GM18868 (cell line): ENCODE measurements around the gene IRAK2.
"Not testable (repeated sequence)": the region's sequence is repeated elsewhere in the genome, so short reads cannot be mapped to it uniquely, and the experiment has no call there.

Source experiments
- ATAC-seq: cut with Tn5 transposase; IDR thresholded peaks from one replicate; pipeline ENCODE4 v1.9.1; 2021; ENCODE audit warnings: mild to moderate bottlenecking, moderate library complexity; ENCODE audit not compliant: unreplicated experiment

The IRAK2 gene

GRCh38 chr3:10164546-10165393, at the start of gene IRAK2:
TSS of gene IRAK2 (plus strand) at chr3:10164919. CDS start at chr3:10164955, 36 bp downstream.
- peak; percentile 86 for ATAC-seq

GRCh38 chr3:10115326-10116137, 49.2 kb upstream of the IRAK2 start, which contains the start of gene BRK1:
TSS of gene BRK1 (plus strand) at chr3:10115675. CDS start at chr3:10115702, 27 bp downstream.
- peak; percentile 94 for ATAC-seq

GRCh38 chr3:10116138-10116460, 48.6 kb upstream of the IRAK2 start:
- no peak for ATAC-seq

- ATAC-seq: no peak
These were observed 47.8 kb upstream of the IRAK2 start for GRCh38 chr3:10116928-10117327.

GRCh38 chr3:10119376-10119775, 45.3 kb upstream of the IRAK2 start:
- no peak for ATAC-seq

- no peak for ATAC-seq
These were observed 43.7 kb upstream of the IRAK2 start for GRCh38 chr3:10121064-10121463.

GRCh38 chr3:10122724-10123123, 42.0 kb upstream of the IRAK2 start:
- ATAC-seq: no peak

GRCh38 chr3:10135872-10136271, 28.8 kb upstream of the IRAK2 start:
- ATAC-seq: not testable (repeated sequence)

- ATAC-seq: no peak
These were observed 28.2 kb upstream of the IRAK2 start for GRCh38 chr3:10136426-10137005.

GRCh38 chr3:10137178-10137577, 27.5 kb upstream of the IRAK2 start:
- ATAC-seq: no peak

- no peak for ATAC-seq
These were observed 23.6 kb upstream of the IRAK2 start for GRCh38 chr3:10140996-10141546.

- ATAC-seq: no peak
These were observed 21.8 kb upstream of the IRAK2 start for GRCh38 chr3:10142707-10143560.

- no peak for ATAC-seq
These were observed 19.0 kb upstream of the IRAK2 start for GRCh38 chr3:10145685-10146084.

- ATAC-seq: no peak
These were observed 15.5 kb upstream of the IRAK2 start for GRCh38 chr3:10149226-10149625.

- no peak for ATAC-seq
These were observed 13.7 kb upstream of the IRAK2 start for GRCh38 chr3:10150987-10151386.

GRCh38 chr3:10154335-10155122, 10.2 kb upstream of the IRAK2 start:
- ATAC-seq: no peak

GRCh38 chr3:10155123-10155472, 9.6 kb upstream of the IRAK2 start:
- no peak for ATAC-seq

- no peak for ATAC-seq
These were observed 9.1 kb upstream of the IRAK2 start for GRCh38 chr3:10155658-10156057.

- no peak for ATAC-seq
These were observed 7.7 kb upstream of the IRAK2 start for GRCh38 chr3:10157031-10157430.

- ATAC-seq: not testable (repeated sequence)
These were observed 6.2 kb upstream of the IRAK2 start for GRCh38 chr3:10158555-10158954.
